Endothelial cell (in vitro differentiated cells): ENCODE results near the gene CDSN. TPM values are rescaled to one million over a fixed set of nuclear protein-coding genes. Genes with fewer than 3 reads are reported as not detected.

Experiments
- DNase-seq: peaks from one replicate; pipeline ENCODE4 v3.0.0; 2021; ENCODE audit warnings: low spot score
- H3K27ac Mint-ChIP-seq: one replicate; pipeline ENCODE4 v1.8.0; 2021; ENCODE audit warnings: mixed read lengths, inconsistent platforms; ENCODE audit not compliant: unreplicated experiment
- H3K27me3 Mint-ChIP-seq: one replicate; pipeline ENCODE4 v1.8.0; 2021; ENCODE audit warnings: mild to moderate bottlenecking, moderate library complexity, mixed read lengths, inconsistent platforms; ENCODE audit not compliant: unreplicated experiment
- H3K36me3 Mint-ChIP-seq: one replicate; pipeline ENCODE4 v1.8.0; 2021; ENCODE audit warnings: mild to moderate bottlenecking, low read depth, mixed read lengths, inconsistent platforms; ENCODE audit not compliant: unreplicated experiment
- H3K4me1 Mint-ChIP-seq: one replicate; pipeline ENCODE4 v1.8.0; 2021; ENCODE audit warnings: mild to moderate bottlenecking, mixed read lengths, inconsistent platforms; ENCODE audit not compliant: unreplicated experiment
- H3K4me3 Mint-ChIP-seq: one replicate; pipeline ENCODE4 v1.8.0; 2021; ENCODE audit warnings: mild to moderate bottlenecking, mixed read lengths, inconsistent platforms; ENCODE audit not compliant: unreplicated experiment
- H3K9me3 Mint-ChIP-seq: one replicate; pipeline ENCODE4 v1.8.0; 2021; ENCODE audit warnings: mixed read lengths, inconsistent platforms; ENCODE audit not compliant: unreplicated experiment
- total RNA-seq: library from RNA; stranded (reverse); fragmentation: NEBNext Ultra II Directional; extraction: Animal tissue kit (Norgen Biotek cat#: 25700); gene quantifications from one replicate; pipeline ENCODE4 v1.2.1, GENCODE V29; 2021; ENCODE audit not compliant: unreplicated experiment
- TF ChIP-seq, protein P1 (sequence below): fragments of 200-600 bp; sonication (generic); IDR thresholded peaks from one replicate; pipeline ENCODE4 v1.5.0; 2021; ENCODE audit warnings: antibody characterized with exemption; ENCODE audit not compliant: unreplicated experiment

CDSN gene
- total RNA-seq, 1 donor from 2014 or later: not detected

GRCh38 chr6:31126396-31127175, 6.3 kb upstream of the CDSN start:
- Mint-ChIP-seq H3K4me3 (no peak overlapping the region), H3K4me1 (peaks cover 10% of the 10 kb centered on the region), H3K36me3 (no peaks in the 10 kb centered on the region), H3K27me3 (peaks cover 6% of the 10 kb centered on the region), H3K27ac (no peak overlapping the region), H3K9me3 (no peaks in the 10 kb centered on the region)
- DNase-seq: no peak
- TF ChIP-seq, protein P1, sequence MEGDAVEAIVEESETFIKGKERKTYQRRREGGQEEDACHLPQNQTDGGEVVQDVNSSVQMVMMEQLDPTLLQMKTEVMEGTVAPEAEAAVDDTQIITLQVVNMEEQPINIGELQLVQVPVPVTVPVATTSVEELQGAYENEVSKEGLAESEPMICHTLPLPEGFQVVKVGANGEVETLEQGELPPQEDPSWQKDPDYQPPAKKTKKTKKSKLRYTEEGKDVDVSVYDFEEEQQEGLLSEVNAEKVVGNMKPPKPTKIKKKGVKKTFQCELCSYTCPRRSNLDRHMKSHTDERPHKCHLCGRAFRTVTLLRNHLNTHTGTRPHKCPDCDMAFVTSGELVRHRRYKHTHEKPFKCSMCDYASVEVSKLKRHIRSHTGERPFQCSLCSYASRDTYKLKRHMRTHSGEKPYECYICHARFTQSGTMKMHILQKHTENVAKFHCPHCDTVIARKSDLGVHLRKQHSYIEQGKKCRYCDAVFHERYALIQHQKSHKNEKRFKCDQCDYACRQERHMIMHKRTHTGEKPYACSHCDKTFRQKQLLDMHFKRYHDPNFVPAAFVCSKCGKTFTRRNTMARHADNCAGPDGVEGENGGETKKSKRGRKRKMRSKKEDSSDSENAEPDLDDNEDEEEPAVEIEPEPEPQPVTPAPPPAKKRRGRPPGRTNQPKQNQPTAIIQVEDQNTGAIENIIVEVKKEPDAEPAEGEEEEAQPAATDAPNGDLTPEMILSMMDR: no peak

GRCh38 chr6:31125586-31126363, 5.5 kb upstream of the CDSN start:
- no peaks in the 10 kb centered on the region for H3K9me3 Mint-ChIP-seq
- no peaks in the 10 kb centered on the region for H3K36me3 Mint-ChIP-seq
- peaks cover 10% of the 10 kb centered on the region for H3K4me1 Mint-ChIP-seq
- TF ChIP-seq, protein P1: no peak
- no peak for DNase-seq
- H3K4me3 Mint-ChIP-seq: no peak overlapping the region
- H3K27ac Mint-ChIP-seq: no peak overlapping the region
- peaks cover 6% of the 10 kb centered on the region for H3K27me3 Mint-ChIP-seq

GRCh38 chr6:31125162-31125561, 4.9 kb upstream of the CDSN start:
- Mint-ChIP-seq H3K4me3 (no peak overlapping the region), H3K27me3 (peaks cover 6% of the 10 kb centered on the region), H3K36me3 (no peaks in the 10 kb centered on the region), H3K4me1 (peaks cover 10% of the 10 kb centered on the region), H3K27ac (no peak overlapping the region), H3K9me3 (no peaks in the 10 kb centered on the region)
- TF ChIP-seq, protein P1: no peak
- no peak for DNase-seq

GRCh38 chr6:31122791-31123706, 2.8 kb upstream of the CDSN start:
- TF ChIP-seq, protein P1: no peak
- Mint-ChIP-seq H3K27ac (no peak overlapping the region), H3K9me3 (no peaks in the 10 kb centered on the region), H3K36me3 (no peaks in the 10 kb centered on the region), H3K4me1 (peaks cover 10% of the 10 kb centered on the region), H3K27me3 (peaks cover 4% of the 10 kb centered on the region), H3K4me3 (no peak overlapping the region)
- DNase-seq: no peak
